Measurements from ENCODE around the gene UPF2.

UPF2 gene

DNA sequence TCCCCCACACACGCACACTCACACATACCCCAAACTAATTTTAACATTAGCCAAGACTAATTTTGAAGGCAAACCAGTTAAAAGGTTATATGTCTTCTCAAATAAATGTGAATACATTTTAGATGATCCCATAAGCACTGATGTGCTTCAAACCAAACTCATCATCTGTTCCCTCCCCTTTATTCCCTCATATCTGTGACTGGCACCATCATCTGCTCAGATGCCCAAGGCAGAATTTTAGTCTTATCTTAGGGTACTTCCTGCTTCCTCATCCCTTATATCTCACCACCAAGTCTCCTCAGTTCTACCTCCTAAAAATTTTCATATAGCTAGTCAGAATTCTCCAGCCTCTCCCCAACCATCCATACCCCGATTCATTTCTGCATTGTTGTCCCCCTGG is 80.4 kb downstream of the UPF2 start:
- DNase-seq (ENCODE audit: low read depth in 2 of 2) = no peak

DNA sequence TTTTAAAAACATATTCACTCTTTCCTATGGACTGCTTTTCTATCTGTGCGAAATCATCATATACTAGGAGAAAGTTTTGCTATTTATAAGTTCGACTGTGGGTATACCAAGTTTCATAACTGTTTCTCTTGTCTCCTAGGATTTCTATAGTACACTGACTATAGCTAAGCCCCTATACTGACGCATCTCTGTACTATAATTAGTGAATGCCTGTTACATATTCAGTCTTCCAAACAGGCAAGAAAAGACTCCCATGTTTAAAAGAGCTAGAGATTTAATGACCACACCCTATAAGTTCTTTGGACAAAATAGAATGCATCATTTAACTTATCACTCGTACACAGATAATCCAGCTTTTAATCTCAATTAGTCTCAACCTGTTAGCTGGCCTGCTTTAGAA is 80.8 kb downstream of the UPF2 start:
- no peak for DNase-seq (ENCODE audit: low read depth in 2 of 2)

DNA sequence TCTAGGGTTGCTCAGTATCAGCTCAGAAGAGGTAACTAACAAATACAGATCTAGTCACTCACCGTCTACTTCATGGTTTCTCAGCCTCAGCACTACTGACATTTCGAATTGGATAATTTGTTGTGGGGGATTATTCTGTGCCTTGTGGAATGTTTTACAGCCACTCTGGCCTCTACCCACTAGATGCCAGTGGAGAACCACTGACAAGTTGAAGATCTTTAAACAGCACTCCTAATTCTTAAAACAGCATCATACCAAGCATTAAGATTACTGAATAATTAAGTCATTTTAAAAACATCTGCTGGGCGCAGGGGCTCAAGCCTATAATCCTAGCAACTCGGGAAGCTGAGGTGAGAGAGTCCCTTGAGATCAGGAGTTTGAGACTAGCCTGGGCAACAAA is 82.6 kb downstream of the UPF2 start:
- DNase-seq (ENCODE audit: low read depth in 2 of 2) = no peak

DNA sequence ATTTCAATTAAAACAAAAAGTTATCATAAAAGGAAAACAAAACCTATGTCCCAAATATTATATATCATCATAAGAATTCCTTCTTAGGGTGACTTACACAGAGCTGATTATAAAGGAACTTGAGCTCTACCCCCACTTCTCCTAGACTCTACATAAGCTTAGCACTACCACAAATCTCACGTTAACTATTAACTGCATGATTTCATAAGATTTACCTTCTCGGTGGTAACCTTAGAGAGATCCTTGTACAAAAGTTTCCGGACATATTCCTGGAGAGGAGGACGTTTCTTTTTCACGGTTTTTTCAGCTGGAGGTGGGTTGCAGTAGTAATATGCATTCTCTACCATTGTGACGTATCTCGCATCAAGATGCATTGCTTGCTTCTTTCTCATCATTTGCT is 83.7 kb downstream of the UPF2 start:
- no peak for DNase-seq (ENCODE audit: low read depth in 2 of 2)

DNA sequence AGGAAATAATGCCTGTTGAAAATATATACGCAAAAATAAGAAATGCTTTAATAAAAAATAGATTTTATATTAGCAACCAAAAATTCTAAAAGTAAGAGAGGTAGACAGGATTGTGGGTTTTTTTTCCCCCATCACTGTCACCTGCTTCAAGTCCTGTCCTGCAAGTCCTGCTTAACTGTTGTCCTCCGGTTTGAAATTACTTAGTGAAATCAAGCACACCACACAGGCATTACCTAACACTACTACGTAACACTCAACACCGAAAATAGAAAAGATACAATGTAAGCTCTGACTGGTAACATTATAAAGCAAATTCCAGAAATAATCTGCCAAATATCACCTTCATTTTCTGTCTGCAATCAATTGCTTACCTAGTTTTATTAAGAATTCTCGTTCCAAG is 90.9 kb downstream of the UPF2 start:
- DNase-seq (ENCODE audit: low read depth in 2 of 2) = no peak

DNA sequence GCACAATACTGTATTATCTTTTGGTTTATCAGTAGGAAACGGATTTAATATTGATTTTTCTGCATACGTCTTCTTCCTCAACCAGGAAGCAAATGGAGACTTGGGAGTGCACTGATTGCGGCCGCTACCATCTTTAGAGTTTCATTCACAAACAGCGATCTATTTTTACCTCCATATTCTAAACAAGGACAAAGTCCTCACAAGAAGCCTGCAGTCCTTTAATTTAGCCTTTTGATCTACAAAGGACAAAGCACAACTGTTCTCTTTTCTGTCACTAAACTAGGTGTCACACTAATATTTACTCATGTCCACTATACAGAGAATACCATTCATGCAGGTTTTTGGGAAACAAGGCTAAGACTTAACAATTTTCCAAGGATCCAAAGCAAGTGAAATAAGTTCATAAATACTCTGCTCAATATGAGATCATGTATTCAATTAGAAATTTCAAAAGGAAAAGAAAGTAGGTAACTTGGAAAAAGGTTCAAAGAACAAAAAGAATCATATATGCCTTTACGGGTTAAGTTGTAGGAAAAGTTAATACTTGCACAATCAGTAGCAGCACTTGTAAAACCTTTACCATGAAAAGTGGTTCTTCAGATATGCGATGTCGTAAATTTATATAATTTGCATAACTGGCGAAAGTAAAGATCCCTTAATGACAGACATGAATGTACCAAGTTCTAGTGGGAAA is 92.1 kb downstream of the UPF2 start:
- no peak for DNase-seq (ENCODE audit: low read depth in 2 of 2)

DNA sequence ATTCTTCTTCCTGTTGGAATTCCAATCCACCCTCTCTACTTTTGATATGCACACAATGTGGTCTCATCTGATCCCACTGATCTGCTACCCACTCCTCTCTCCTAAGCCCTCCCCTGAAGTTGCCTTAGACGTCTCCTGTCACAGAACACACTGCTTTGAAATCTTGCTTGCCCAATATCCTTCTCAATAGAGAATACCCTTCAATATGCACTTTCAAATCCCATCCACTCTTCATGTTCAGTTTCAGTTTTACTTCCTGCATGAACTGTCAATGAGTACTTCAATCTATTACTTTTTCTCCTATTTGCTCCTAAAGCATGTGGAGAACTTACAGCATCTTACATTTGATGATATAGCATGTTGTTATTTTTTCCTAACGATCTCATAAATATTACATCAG is 93.5 kb downstream of the UPF2 start:
- no peak for DNase-seq (ENCODE audit: low read depth in 2 of 2)

DNA sequence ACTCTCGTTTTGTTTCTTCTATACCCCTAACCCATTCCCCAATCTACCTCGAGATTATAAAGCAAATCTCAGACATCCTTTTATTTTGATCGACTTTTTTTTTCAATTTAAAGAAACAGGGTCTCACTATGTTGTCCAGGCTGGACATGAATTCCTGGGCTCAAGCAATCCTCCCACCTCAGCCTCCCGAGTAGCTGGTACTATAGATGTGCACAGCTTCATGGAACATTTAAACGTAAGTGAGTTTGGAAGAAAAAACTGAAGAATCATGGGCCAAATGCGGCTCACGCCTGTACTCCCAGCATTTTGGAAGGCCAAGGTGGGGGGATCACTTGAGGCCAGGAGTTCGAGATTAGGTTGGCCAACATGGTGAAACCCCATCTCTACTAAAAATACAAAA is 96.0 kb downstream of the UPF2 start:
- no peak for DNase-seq (ENCODE audit: low read depth in 2 of 2)

DNA sequence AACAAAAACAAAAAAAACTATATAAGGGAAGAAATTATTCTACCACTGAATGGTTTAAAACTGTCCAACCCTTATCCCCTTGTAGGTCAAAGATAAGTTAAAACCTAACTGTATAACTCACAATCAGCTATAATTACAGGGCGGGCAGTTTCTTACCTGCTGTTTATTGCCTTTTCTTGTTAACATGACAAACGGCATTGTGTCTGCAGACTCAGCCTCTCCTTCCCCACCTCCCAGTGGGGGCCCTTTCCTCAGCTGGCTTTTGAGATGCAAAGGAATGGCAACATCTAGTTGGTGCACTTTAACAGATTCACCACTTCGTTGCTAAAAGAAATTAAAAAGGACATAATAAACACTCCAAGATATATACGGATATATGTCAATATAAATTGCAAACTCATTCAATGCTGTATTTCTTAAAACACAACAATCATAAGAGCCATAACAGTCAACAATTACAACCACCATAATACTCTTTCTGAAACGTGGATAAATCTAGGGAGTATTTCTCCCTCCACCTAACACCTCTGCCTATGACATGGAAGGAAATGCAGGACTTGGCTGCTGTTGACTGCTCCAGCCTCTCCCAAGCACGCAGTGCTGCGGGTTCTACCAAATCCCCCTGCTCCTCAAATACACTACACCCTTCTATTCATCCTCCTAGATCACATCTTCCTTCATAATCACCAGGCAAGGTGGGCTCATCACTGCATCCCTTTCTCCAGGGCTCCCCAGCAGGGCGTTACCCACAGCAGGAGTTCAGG is 106.0 kb downstream of the UPF2 start:
- DNase-seq (ENCODE audit: low read depth in 2 of 2) = no peak

DNA sequence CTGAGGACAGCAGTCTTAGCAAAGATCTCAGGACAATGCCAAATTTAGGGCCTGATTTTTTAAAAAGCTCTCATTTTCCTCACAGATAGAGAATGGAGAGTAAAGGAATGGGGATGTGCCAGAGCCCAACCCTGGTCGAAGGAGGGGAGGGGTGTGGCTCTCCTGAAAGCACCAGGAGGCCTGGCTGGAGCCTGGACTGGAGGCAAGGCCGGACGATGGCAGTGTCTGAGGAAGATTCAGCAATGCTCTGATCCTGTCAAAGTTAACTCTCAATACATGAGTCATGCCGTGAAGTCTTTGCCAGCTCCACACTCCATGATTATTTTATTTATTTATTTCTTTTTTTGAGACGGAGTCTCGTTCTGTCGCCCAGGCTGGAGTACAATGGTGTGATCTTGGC is 108.3 kb downstream of the UPF2 start:
- no peak for DNase-seq (ENCODE audit: low read depth in 2 of 2)

DNA sequence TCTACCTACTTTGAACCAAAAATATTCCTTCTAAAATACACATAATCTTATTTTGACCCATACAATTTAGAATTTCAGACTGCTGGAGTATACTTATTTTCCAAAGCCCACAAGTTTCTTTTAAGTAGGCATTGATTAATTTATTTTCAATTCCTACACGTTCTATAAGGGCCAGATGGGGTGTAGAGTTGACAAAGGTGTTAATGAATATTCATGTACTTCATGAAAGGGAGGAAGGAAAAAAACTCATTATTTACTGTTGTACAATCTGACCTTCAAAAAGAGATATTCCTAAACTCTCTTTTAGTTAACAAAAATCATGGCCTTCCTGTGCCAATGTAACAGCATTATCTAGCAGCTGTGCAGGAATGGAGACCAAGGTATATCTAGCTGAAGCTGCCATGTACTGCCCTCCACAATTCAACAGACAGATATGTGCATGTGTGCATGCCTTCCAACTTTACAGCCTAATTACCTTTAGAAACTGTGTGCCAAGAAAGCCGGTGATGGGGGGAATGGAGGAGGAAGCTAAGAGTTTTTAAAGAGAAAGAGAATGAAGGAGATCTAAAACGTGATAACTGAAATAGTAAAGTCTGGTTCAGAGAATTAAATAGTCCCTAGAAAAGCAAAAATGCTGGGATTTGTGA is 108.9 kb downstream of the UPF2 start:
- DNase-seq (ENCODE audit: low read depth in 2 of 2) = no peak

DNA sequence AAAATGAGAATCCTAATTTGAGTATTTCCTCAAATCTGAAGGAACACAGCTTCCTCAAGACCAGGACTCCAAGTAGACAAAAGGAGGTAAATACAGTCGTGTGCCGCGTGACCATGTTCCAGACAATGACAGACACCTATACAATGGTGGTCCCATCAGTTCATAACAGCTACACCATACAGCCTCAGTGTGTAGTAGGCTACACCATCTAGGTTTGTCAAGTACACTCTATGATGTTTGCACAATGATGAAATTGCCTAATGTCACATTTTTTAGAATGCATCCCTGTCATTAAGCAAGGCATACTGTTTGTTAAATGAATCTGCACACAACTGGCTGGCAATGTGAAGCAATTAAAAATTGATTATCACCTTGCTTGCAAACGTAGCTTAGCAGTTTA is 111.6 kb downstream of the UPF2 start:
- DNase-seq (ENCODE audit: low read depth in 2 of 2) = no peak

DNA sequence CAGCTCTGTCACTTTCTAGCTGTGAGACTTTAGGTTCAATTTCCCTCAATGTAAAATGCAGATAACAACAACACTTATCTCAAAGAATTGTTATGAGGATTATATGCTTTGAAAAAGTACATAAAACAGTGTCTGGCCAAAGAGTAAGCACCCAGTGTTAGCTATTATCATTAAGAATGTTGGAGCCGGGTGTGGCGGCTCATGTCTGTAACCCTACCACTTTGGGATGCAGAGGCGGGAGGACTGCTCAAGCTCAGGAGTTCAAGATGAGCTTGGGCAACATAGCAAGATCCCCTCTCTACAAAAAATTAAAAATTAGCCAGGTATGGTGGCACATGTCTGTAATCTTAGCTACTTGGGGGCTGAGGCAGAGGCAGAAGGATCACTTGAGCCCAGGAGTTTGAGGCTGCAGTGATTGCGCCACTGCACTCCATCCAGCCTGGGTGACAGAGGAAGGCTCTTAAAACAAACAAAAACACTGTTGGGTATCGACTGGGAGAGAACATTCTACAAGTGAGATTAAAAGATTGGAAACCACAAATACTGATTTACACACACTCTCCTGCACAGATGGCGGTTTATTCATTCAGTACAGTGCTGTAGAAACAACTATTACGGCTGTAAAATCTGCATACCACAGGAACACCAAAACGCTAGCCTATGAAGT is 112.2 kb downstream of the UPF2 start:
- DNase-seq (ENCODE audit: low read depth in 2 of 2) = no peak

DNA sequence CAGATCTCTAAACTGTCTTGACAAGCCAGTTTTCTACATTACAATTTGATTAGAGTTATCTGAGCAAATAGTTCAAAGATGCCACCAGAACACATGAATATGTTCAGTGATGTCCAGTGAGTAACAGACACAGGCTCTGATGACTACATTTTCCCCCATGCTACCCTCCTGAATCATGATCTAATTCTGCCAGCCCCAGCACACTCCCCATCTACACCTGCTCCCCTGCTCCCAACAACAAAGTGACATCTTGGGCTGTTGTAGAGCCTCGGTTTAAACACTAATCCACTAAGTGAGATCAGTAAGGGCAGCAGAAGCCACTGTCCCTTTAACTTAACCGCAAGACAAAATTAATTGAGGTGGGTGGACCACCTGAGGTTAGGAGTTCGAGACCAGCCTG is 114.9 kb downstream of the UPF2 start:
- DNase-seq (ENCODE audit: low read depth in 2 of 2) = no peak

DNA sequence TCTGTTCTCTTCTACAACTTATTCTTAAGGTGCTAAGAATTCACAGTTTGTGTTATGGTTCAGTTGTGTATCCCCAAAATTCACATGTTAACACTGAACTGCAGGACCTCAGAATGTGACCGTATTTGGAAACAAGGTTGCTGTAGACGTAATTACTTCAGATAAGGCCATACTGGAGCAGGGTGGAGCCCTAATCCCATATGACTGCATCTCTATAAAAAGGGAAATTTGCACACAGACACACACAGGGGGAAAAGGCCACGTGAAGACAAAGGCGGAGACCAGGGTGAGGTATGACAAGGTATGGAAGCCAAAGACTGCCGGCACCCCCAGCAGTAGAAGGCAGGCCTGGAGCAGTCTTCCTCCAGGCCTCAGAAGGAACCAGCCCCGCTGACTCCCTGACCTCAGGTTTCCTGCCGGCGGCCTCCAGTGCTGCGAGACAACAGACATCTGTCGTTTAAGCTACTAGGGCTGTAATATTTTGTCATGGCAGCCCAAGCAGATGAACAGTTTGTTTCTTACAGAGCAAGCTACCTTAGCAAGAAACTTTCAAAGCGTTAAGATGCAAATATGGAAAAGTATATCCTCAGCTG is 120.7 kb downstream of the UPF2 start:
- DNase-seq (ENCODE audit: low read depth in 2 of 2) = no peak

DNA sequence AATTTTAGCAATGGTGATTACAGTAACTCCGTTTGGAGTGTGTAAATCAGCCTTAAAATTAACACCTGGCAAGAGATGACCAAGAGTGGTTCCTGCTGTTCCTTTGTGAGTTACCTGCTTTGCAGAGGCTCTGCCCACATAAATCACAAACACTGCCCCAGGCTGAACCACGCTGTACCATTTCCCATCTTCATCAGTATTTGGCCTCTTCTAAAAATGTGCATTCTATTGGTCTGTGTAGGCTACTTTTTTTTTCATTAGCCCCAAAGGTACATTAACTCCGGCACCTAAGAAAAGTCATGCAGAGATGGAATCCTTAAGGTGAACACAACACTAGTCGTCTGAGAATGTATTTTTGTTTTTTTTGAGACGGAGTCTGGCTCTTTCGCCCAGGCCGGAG is 123.3 kb downstream of the UPF2 start:
- DNase-seq (ENCODE audit: low read depth in 2 of 2) = no peak

DNA sequence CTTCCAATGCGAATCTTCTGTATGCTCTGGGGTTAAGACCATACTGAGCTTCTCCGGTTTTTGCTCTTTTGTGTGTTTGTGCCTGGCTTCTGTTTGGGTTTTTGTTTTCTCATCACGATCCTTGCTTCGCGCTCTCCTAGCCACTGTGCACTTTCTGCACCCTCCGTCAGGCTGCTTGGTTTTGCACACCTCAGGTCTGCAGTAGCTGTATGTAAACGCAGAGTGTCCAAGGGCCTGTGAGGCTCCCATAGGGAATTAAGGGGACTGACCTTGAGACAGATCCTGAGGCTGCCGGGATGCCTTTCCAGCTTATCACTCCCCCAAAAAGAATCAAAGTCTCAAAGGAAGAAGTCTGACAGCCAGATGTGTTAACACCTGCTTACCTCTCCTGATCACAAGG is 124.2 kb downstream of the UPF2 start:
- no peak for DNase-seq (ENCODE audit: low read depth in 2 of 2)

DNA sequence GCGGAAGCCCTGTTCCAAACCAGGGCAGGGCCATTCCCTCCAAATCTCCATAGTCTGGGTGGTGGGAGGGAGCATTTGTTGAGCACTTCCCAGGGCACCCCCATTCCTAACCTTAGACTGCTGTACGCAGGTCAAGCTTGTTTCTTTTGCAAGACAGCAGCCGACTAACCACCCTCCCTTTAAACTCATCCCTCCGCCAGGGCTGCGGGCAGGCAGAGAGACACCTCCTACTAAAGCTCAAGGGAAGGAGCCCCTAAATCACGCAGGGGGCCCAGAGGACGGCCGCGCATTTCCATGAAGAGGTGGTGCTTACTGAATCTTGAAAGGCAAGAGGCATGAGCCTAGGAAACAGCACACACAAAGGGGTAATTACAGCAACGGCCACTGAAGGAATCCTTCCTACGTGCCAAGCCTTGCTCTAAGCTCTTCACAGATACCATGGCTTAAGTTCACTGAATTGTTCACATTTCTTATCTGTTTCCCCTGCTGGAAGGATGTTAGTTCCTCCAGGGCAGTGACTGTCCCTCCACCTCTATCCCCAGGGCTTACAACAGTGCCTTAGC is 129.4 kb downstream of the UPF2 start:
- DNase-seq (ENCODE audit: low read depth in 2 of 2) = no peak

DNA sequence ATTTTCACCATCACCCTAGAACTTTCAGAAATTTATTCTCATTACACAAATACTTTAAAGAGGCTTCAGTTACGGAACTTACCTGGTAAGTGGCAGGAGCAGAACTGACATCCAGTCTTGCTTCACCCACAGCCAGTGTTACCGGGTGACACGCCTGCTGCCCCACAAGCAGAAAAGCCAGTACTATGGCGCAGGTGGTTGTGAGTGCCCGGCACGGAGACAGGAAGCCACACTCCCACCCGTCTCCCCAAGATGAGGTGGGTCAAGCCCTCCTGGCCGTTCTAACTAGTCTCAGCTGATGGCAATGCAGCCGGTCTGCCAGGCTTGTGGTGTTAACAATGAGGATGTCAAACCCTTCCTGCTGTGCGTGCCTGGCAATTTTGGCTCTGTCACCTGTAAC is 132.5 kb downstream of the UPF2 start:
- no peak for DNase-seq (ENCODE audit: low read depth in 2 of 2)

DNA sequence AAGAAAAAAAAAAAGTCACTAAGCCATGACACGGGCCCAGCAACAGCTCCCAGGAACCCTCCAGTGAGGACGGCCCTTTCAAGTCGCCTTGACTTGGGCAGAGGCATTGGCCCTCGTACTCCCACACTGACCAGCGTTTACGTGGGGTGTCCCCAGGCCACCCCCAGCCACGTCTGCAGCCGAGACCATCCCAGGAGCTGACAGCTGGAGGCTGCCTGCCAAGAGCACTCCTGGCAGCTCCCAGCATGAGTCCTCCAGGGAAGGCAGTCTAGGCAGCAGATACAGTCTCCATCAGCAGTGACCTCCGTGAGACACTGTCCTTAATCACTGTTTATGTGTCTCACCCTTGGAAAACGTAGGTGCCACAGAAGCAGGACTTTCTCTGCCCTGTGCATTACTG is 133.0 kb downstream of the UPF2 start:
- no peak for DNase-seq (ENCODE audit: low read depth in 2 of 2)

DNA sequence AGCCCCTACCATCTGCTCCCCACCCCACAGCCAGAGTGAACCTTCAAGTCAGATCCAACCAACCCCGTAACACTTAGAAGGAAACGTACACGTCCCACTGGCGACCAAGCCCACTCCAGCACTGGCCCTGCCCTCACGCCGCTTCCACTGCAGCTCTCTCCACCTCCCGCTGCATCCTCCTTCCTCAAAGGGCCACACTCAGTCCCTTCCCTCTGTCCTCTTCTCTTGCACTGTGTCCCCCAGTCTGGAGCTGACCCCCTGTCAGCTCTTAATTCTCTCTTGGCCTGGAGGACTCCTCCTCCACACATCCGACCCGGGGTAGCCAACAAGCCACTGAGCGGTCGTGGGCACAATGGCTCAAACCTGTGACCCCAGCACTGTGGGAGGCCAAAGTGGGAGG is 133.6 kb downstream of the UPF2 start:
- no peak for DNase-seq (ENCODE audit: low read depth in 2 of 2)

DNA sequence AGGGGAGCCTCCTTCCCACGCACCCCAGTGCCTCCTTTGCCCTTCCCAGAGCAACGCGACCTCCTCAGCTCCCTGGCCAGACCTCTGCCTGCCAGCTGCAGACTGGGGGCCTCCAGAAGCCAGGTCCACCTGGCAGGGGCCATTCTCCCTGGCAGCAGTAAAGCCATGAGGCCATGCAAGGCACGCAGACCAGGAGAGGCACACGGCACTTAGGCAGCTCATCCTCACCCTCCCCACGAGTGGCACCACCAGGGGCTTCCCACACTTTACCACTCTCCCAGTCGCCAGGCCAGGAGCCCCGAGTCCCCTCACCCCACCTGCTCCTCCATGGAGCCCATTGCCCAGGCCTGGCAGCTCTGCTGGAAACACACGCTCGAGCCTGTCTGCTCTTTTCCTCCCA is 134.1 kb downstream of the UPF2 start:
- no peak for DNase-seq (ENCODE audit: low read depth in 2 of 2)

All from stimulated activated CD4-positive, alpha-beta T cell treated with anti-CD3 and anti-CD28 coated beads, Interleukin-1b, Interleukin-23, amount 100 ng/mL, for 1 hour (primary cell).